Left ventricle myocardium inferior (tissue), 1 donor: Measurements from ENCODE around the gene UTRN. TPM values are rescaled to one million over a fixed set of nuclear protein-coding genes. Genes with fewer than 3 reads are reported as not detected.

ENCODE experiments used
- DNase-seq: peaks from one replicate; pipeline ENCODE4 v3.0.0-alpha.2; 2020
- H3K27ac ChIP-seq: fragments of 200-600 bp; replicated peaks from 2 replicates; pipeline ENCODE4 v1.8.0; 2021
- H3K27me3 ChIP-seq: fragments of 200-600 bp; 2 replicates; pipeline ENCODE4 v1.8.0; 2021; ENCODE audit warnings: low read depth
- H3K36me3 ChIP-seq: fragments of 200-600 bp; 2 replicates; pipeline ENCODE4 v1.8.0; 2021
- H3K4me1 ChIP-seq: fragments of 200-600 bp; 2 replicates; pipeline ENCODE4 v1.8.0; 2021
- H3K4me3 ChIP-seq: fragments of 200-600 bp; 2 replicates; pipeline ENCODE4 v1.8.0; 2021; ENCODE audit warnings: mild to moderate bottlenecking, moderate library complexity
- H3K9me3 ChIP-seq: fragments of 200-600 bp; replicated peaks from 2 replicates; pipeline ENCODE4 v1.8.0; 2021
- intact Hi-C: fragments of 100-400 bp; cut with micrococcal nuclease; formaldehyde crosslinking; loops from one replicate; pipeline ENCODE4 v1.11.0; 2022
- total RNA-seq: library from RNA; stranded (reverse); fragmentation: NEBNext Ultra II Directional; extraction: Animal tissue kit (Norgen Biotek cat#: 25700); gene quantifications from one replicate; pipeline ENCODE4 v1.2.1, GENCODE V29; 2021
- TF ChIP-seq, protein P1 (sequence below): fragments of 200-600 bp; IDR thresholded peaks from 2 replicates; pipeline ENCODE4 v1.8.0; 2021; ENCODE audit warnings: antibody characterized with exemption, mild to moderate bottlenecking, borderline replicate concordance
- donor health status: DM: no; HTN: yes; CAD: no; lungs with severe emphysema.

The UTRN gene
- total RNA-seq, 1 donor from 2014 or later: 68.3 TPM

DNA sequence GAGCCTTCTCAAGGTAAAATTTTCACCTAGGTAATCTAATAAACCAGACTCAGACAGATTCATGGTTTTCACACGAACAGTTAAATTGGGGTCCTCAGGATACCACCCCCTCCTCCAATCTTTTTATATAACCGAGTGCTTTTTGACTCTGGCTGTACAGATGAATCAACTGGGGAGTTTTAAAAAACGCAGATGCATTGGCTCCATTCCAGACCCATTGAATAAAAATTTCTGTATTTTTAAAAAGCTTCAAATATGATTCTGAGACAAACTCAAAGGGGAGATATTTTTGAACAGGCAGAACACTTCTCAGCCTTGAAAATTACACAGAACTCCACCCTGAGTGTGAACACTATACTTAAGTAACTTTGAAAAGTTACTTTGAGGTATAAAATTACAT lies 7.2 kb downstream of the UTRN start:
- peaks cover 44% of the 10 kb centered on the region for H3K4me1 ChIP-seq
- H3K27ac ChIP-seq: peak overlapping the region; percentile 15
- H3K9me3 ChIP-seq: no peaks in the 10 kb centered on the region
- TF ChIP-seq, protein P1, sequence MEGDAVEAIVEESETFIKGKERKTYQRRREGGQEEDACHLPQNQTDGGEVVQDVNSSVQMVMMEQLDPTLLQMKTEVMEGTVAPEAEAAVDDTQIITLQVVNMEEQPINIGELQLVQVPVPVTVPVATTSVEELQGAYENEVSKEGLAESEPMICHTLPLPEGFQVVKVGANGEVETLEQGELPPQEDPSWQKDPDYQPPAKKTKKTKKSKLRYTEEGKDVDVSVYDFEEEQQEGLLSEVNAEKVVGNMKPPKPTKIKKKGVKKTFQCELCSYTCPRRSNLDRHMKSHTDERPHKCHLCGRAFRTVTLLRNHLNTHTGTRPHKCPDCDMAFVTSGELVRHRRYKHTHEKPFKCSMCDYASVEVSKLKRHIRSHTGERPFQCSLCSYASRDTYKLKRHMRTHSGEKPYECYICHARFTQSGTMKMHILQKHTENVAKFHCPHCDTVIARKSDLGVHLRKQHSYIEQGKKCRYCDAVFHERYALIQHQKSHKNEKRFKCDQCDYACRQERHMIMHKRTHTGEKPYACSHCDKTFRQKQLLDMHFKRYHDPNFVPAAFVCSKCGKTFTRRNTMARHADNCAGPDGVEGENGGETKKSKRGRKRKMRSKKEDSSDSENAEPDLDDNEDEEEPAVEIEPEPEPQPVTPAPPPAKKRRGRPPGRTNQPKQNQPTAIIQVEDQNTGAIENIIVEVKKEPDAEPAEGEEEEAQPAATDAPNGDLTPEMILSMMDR: no peak
- peaks cover 27% of the 10 kb centered on the region for H3K36me3 ChIP-seq
- no peak overlapping the region for H3K4me3 ChIP-seq
- H3K27me3 ChIP-seq: no peaks in the 10 kb centered on the region
- no peak for DNase-seq
- intact Hi-C loops: loop anchor here (10.0 kb wide), 2 partner anchors 52 to 142 kb away; no protein-coding TSS in a partner anchor

GRCh38 chr6:144294016-144294415 lies 8.9 kb downstream of the UTRN start:
- intact Hi-C loops: loop anchor here (10.0 kb wide), 2 partner anchors 51 to 141 kb away; no protein-coding TSS in a partner anchor
- TF ChIP-seq, protein P1: no peak
- H3K36me3 ChIP-seq: peaks cover 27% of the 10 kb centered on the region
- DNase-seq: no peak
- H3K4me3 ChIP-seq: no peak overlapping the region
- no peak overlapping the region for H3K27ac ChIP-seq
- no peaks in the 10 kb centered on the region for H3K9me3 ChIP-seq
- H3K27me3 ChIP-seq: no peaks in the 10 kb centered on the region
- H3K4me1 ChIP-seq: peaks cover 50% of the 10 kb centered on the region

DNA sequence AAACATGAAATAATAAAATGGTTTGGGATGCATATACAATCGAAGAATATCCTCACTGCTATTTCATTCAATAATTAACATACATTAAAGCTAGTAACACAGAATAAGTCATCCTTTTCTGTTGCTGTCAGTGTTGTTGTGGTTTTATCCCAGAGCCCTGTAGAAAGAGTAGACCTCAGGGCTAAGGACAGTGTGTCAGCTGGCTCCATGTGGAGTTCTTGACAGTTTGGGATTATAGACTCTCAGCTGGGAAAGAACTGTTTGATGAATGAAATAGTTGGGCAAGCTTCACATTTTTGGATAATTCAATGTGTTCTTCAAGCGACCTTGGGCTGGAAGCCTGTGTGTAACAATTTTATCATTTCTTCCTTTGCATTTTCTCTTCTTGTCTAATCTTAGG lies 10.1 kb downstream of the UTRN start:
- peaks cover 55% of the 10 kb centered on the region for H3K4me1 ChIP-seq
- intact Hi-C loops: loop anchor here (10.0 kb wide), 2 partner anchors 50 to 140 kb away; no protein-coding TSS in a partner anchor
- H3K4me3 ChIP-seq: no peak overlapping the region
- no peaks in the 10 kb centered on the region for H3K9me3 ChIP-seq
- no peak overlapping the region for H3K27ac ChIP-seq
- no peak for DNase-seq
- TF ChIP-seq, protein P1: no peak
- no peaks in the 10 kb centered on the region for H3K27me3 ChIP-seq
- peaks cover 27% of the 10 kb centered on the region for H3K36me3 ChIP-seq

DNA sequence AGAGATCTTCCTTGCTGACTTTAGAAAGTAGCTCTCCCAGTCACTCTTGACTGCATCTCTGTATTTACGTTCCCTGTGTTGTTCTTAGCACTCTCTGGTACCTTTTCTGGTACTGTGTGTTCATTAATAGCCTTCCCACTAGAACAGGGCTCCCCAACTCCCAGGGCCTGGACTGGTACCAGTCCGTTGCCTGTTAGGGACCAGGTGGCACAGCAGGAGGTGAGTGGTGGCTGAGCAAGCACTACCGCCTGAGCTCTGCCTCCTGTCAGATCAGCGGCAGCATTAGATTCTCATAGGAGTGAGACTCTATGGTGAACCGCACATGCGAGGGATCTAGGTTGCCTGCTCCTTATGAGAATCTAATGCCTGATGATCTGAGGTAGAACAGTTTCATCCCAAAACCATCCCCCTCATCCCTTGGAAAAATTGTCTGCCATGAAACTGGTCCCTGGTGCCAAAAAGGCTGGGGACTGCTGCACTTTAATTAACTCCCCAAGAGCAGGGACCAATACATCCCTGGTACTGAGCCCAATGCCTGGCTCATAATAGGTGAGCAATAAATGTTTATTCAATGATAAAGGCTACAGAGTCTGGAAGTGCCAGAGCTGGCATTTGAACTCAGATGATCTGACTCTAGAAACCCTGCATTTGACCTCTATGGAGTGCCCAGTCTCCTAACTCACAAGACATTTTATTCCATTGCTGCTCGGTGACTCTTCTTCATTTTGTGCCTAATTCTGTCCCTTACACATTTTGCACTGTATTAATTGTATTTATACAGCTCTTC lies 11.0 kb downstream of the UTRN start:
- peaks cover 27% of the 10 kb centered on the region for H3K36me3 ChIP-seq
- no peaks in the 10 kb centered on the region for H3K9me3 ChIP-seq
- TF ChIP-seq, protein P1: no peak
- DNase-seq: no peak
- H3K4me3 ChIP-seq: no peak overlapping the region
- intact Hi-C loops: loop anchor here (10.0 kb wide), 2 partner anchors 49 to 139 kb away; no protein-coding TSS in a partner anchor
- no peaks in the 10 kb centered on the region for H3K27me3 ChIP-seq
- peak overlapping the region; percentile 75 for H3K27ac ChIP-seq
- peaks cover 55% of the 10 kb centered on the region for H3K4me1 ChIP-seq

GRCh38 chr6:144296973-144297372 lies 11.8 kb downstream of the UTRN start:
- intact Hi-C loops: loop anchor here (10.0 kb wide), 2 partner anchors 48 to 138 kb away; no protein-coding TSS in a partner anchor

More at GRCh38 chr6:144296973-144297372, 11.8 kb downstream of the UTRN start:
- Histone ChIP-seq H3K4me1 (peaks cover 55% of the 10 kb centered on the region), H3K36me3 (peaks cover 21% of the 10 kb centered on the region), H3K4me3 (no peak overlapping the region), H3K27ac (peak overlapping the region; percentile 75), H3K9me3 (no peaks in the 10 kb centered on the region), H3K27me3 (no peaks in the 10 kb centered on the region)
- no peak for DNase-seq
- TF ChIP-seq, protein P1: no peak
